SK-N-SH (cell line): Measurements from ENCODE around the gene PRELP. TPM values are rescaled to one million over a fixed set of nuclear protein-coding genes. Genes with fewer than 3 reads are reported as not detected.

Source experiments
- CTCF ChIA-PET: fragments of 300-600, 350-600 bp; formaldehyde crosslinking; extraction: SDS; loops from one replicate; lab custom pipeline; 2021; lab: Yijun Ruan, JAX
- POLR2A ChIA-PET: fragments of 350-600 bp; sonication (Branson Sonifier 250); formaldehyde crosslinking; extraction: SDS; loops from one replicate; lab custom pipeline; 2020; ENCODE audit warnings: antibody characterized with exemption, inconsistent platforms; lab: Yijun Ruan, JAX
- DNase-seq: peaks from one replicate; pipeline ENCODE4 v3.0.0; 2012
- H2AFZ ChIP-seq: fragments of 200-600 bp; sonication (generic); 2 replicates; pipeline ENCODE4 v1.8.1; 2016; ENCODE audit warnings: antibody characterized with exemption, mild to moderate bottlenecking, low read depth
- H3F3A ChIP-seq: fragments of 200-600 bp; sonication (generic); replicated peaks from 2 replicates; pipeline ENCODE3; 2016; ENCODE audit warnings: antibody characterized with exemption, mild to moderate bottlenecking; ENCODE audit not compliant: insufficient read depth
- H3K27ac ChIP-seq, 2 experiments: fragments of 200-500 bp in 1 of 2; fragments of 200-600 bp in 1 of 2; sonication (Bioruptor generic) in 1 of 2; sonication (generic), shearing (Covaris generic) in 1 of 2; 2 replicates each; pipeline versions ENCODE4 v1.5.1 to v1.6.1; 2014 to 2016; ENCODE audit warnings: low read depth in 2 of 2, inconsistent platforms in 1 of 2, low read length in 1 of 2, mild to moderate bottlenecking in 1 of 2, mixed read lengths in 1 of 2
- H3K27me3 ChIP-seq: fragments of 200-600 bp; sonication (generic), shearing (Covaris generic); 2 replicates; pipeline ENCODE4 v1.6.1; 2016; ENCODE audit warnings: mixed run types; ENCODE audit not compliant: insufficient read depth
- H3K36me3 ChIP-seq, 2 experiments: fragments of 200-500 bp in 1 of 2; fragments of 200-600 bp in 1 of 2; sonication (Bioruptor generic) in 1 of 2; sonication (generic) in 1 of 2; replicated peaks in 1 of 2; 2 replicates each; pipeline versions ENCODE3 to v1.5.1; 2014 to 2016; ENCODE audit warnings: low read length in 1 of 2, mild to moderate bottlenecking in 1 of 2; ENCODE audit not compliant: insufficient read depth in 2 of 2, control insufficient read depth in 1 of 2
- H3K4me1 ChIP-seq, 2 experiments: fragments of 200-500 bp in 1 of 2; fragments of 200-600 bp in 1 of 2; sonication (Bioruptor generic) in 1 of 2; sonication (generic), shearing (Covaris generic) in 1 of 2; 2 replicates each; pipeline versions ENCODE4 v1.5.1 to v1.6.1; 2014 to 2016; ENCODE audit warnings: low read depth in 1 of 2, low read length in 1 of 2, mixed run types in 1 of 2; ENCODE audit not compliant: insufficient read depth in 2 of 2, control insufficient read depth in 1 of 2
- H3K4me2 ChIP-seq: fragments of 200-600 bp; sonication (generic), shearing (Covaris generic); 2 replicates; pipeline ENCODE4 v1.6.1; 2017; ENCODE audit warnings: mixed run types
- H3K4me3 ChIP-seq, 2 experiments: fragments of 200-500 bp in 1 of 2; fragments of 200-600 bp in 1 of 2; sonication (Bioruptor generic) in 1 of 2; sonication (generic), shearing (Covaris generic) in 1 of 2; 2 replicates each; pipeline versions ENCODE4 v1.5.1 to v1.8.1; 2014 to 2016; ENCODE audit warnings: low read depth in 2 of 2, inconsistent platforms in 1 of 2, low read length in 1 of 2, mild to moderate bottlenecking in 1 of 2, mixed read lengths in 1 of 2, moderate library complexity in 1 of 2
- H3K79me2 ChIP-seq: fragments of 200-600 bp; sonication (generic); 2 replicates; pipeline ENCODE4 v1.8.1; 2017; ENCODE audit warnings: mild to moderate bottlenecking; ENCODE audit not compliant: insufficient read depth
- H3K9ac ChIP-seq: fragments of 200-600 bp; sonication (generic); 2 replicates; pipeline ENCODE4 v1.6.1; 2017; ENCODE audit warnings: mixed run types
- H3K9me2 ChIP-seq: fragments of 200-600 bp; sonication (generic); 2 replicates; pipeline ENCODE4 v1.6.1; 2017; ENCODE audit warnings: mixed run types
- H3K9me3 ChIP-seq: fragments of 200-600 bp; sonication (generic); 2 replicates; pipeline ENCODE4 v1.6.1; 2017; ENCODE audit warnings: mixed run types, mild to moderate bottlenecking, moderate library complexity
- H4K20me1 ChIP-seq: fragments of 200-600 bp; sonication (generic); 2 replicates; pipeline ENCODE4 v1.6.1; 2017; ENCODE audit warnings: mild to moderate bottlenecking, mixed run types; ENCODE audit not compliant: insufficient read depth
- CHD2 ChIP-seq: fragments of 150-350 bp; IDR thresholded peaks from 2 replicates; pipeline ENCODE4 v1.6.1; 2018; ENCODE audit warnings: low read length; ENCODE audit not compliant: partially characterized antibody
- CTCF ChIP-seq: fragments of 200-600 bp; sonication (generic); IDR thresholded peaks from 2 replicates; pipeline ENCODE4 v1.6.1; 2017; ENCODE audit warnings: antibody characterized with exemption, mild to moderate bottlenecking, moderate library complexity
- ELF1 ChIP-seq: IDR thresholded peaks from 2 replicates; pipeline ENCODE4 v1.4.0; 2012
- EZH2phosphoT487 ChIP-seq: fragments of 200-600 bp; sonication (generic); IDR thresholded peaks from 2 replicates; pipeline ENCODE4 v1.6.1; 2017; ENCODE audit warnings: low read depth, mixed run types, mild to moderate bottlenecking, antibody characterized with exemption, moderate library complexity, borderline replicate concordance
- FOSL2 ChIP-seq: IDR thresholded peaks from 2 replicates; pipeline ENCODE4 v1.4.0; 2012; ENCODE audit warnings: low read depth, mild to moderate bottlenecking, moderate library complexity, borderline replicate concordance
- FOXJ3 ChIP-seq: sonication (generic); formaldehyde crosslinking; IDR thresholded peaks from 2 replicates; pipeline ENCODE4 v1.5.1; 2020; ENCODE audit warnings: mild to moderate bottlenecking, missing genetic modification reagents
- GABPA ChIP-seq: IDR thresholded peaks from 2 replicates; pipeline ENCODE4 v1.4.0; 2012; ENCODE audit warnings: low read depth, mild to moderate bottlenecking
- IRF3 ChIP-seq: fragments of 150-350 bp; IDR thresholded peaks from 2 replicates; pipeline ENCODE4 v1.6.1; 2016; ENCODE audit warnings: mild to moderate bottlenecking, low read depth, low read length
- JUND ChIP-seq: IDR thresholded peaks from 2 replicates; pipeline ENCODE4 v1.4.0; 2012
- MEF2A ChIP-seq: IDR thresholded peaks from 2 replicates; pipeline ENCODE4 v1.4.0; 2012; ENCODE audit warnings: low read depth, borderline replicate concordance
- MXI1 ChIP-seq: IDR thresholded peaks from 2 replicates; pipeline ENCODE4 v1.6.1; 2012; ENCODE audit warnings: mild to moderate bottlenecking, low read depth, low read length, improper control_type of control experiment
- NFIC ChIP-seq: IDR thresholded peaks from 2 replicates; pipeline ENCODE4 v1.4.0; 2012; ENCODE audit warnings: borderline replicate concordance
- POLR2AphosphoS5 ChIP-seq: IDR thresholded peaks from 2 replicates; pipeline ENCODE4 v1.6.1; 2012; ENCODE audit warnings: low read depth, low read length
- REST ChIP-seq: IDR thresholded peaks from 2 replicates; pipeline ENCODE4 v1.6.1; 2012; ENCODE audit warnings: mild to moderate bottlenecking, low read depth, low read length, moderate library complexity
- SIN3A ChIP-seq: IDR thresholded peaks from 2 replicates; pipeline ENCODE4 v1.6.1; 2012; ENCODE audit warnings: low read depth, mild to moderate bottlenecking, low read length, moderate library complexity, borderline replicate concordance
- TAF1 ChIP-seq: IDR thresholded peaks from 2 replicates; pipeline ENCODE4 v1.6.1; 2012; ENCODE audit warnings: low read depth, mild to moderate bottlenecking, low read length, moderate library complexity, borderline replicate concordance
- TCF12 ChIP-seq: IDR thresholded peaks from 2 replicates; pipeline ENCODE4 v1.4.0; 2012
- TEAD4 ChIP-seq: IDR thresholded peaks from 2 replicates; pipeline ENCODE4 v1.4.0; 2012; ENCODE audit warnings: mild to moderate bottlenecking, borderline replicate concordance; ENCODE audit not compliant: insufficient read depth
- USF1 ChIP-seq: IDR thresholded peaks from 2 replicates; pipeline ENCODE4 v1.4.0; 2012; ENCODE audit warnings: low read depth, borderline replicate concordance
- YY1 ChIP-seq: IDR thresholded peaks from 2 replicates; pipeline ENCODE4 v1.4.0; 2012; ENCODE audit warnings: low read depth, mild to moderate bottlenecking
- WGBS: methylation state at CpG from one replicate; pipeline ENCODE4 v1.1.6; 2017; ENCODE audit warnings: low lambda C conversion rate; 5-methylcytosine and 5-hydroxymethylcytosine counted together
- polyA plus RNA-seq, 3 experiments: library from polyadenylated mRNA; depleted of rRNA; stranded (reverse); fragments of >200 nt; gene quantifications; 2 replicates each; pipeline ENCODE4 v1.2.3, GENCODE V29; 2012

The PRELP gene
- polyA plus RNA-seq, 1 of the 3 experiments (the other 2 are of a cell fraction), result 0.48 TPM

- peaks cover 16% of the 10 kb centered on the region for H3F3A ChIP-seq
- 99% methylated on average over 5 of the region's 5 CpGs for WGBS
- H3K9ac ChIP-seq, result no peak overlapping the region
- CTCF ChIA-PET, result interaction anchor here (1.3 to 19.8 kb wide), 5 partner anchors 9 to 211 kb away, joined by 4 to 351 read pairs (median 5); no protein-coding TSS in a partner anchor
- H4K20me1 ChIP-seq, result no peaks in the 10 kb centered on the region
- H3K36me3 ChIP-seq, result no peaks in the 10 kb centered on the region
- no peaks in the 10 kb centered on the region for H3K9me3 ChIP-seq
- peaks cover 15 to 18% of the 10 kb centered on the region in 2 experiments; a peak in 2 of 4 replicates for H3K4me1 ChIP-seq
- H3K9me2 ChIP-seq, result no peaks in the 10 kb centered on the region
- H3K79me2 ChIP-seq, result no peaks in the 10 kb centered on the region
- POLR2A ChIA-PET, result no interaction called here
- no peak overlapping the region for H2AFZ ChIP-seq
- no peak for DNase-seq
- H3K4me3 ChIP-seq, result no peak overlapping the region
- no peak overlapping the region for H3K4me2 ChIP-seq
- TF ChIP-seq POLR2AphosphoS5 (no peak), NFIC (no peak), JUND (no peak), CHD2 (no peak), GABPA (no peak), CTCF (no peak), USF1 (no peak), ELF1 (no peak), EZH2phosphoT487 (no peak), TCF12 (no peak), TEAD4 (no peak), YY1 (no peak), MEF2A (no peak), SIN3A (no peak), REST (no peak), FOXJ3 (CRISPR knock-in tag) (no peak), TAF1 (no peak), MXI1 (no peak), IRF3 (no peak), FOSL2 (no peak)
- H3K27ac ChIP-seq, result no peak overlapping the region
- H3K27me3 ChIP-seq, result no peaks in the 10 kb centered on the region
Measured at GRCh38 chr1:203478986-203479385, 3.4 kb downstream of the PRELP start.
